Chondrocyte (in vitro differentiated cells): ENCODE data around the gene HOOK2. TPM values are rescaled to one million over a fixed set of nuclear protein-coding genes. Genes with fewer than 3 reads are reported as not detected.

ENCODE experiments used
- DNase-seq: peaks from one replicate; pipeline ENCODE4 v3.0.0; 2021; ENCODE audit warnings: mixed read lengths, low spot score
- H3K27ac Mint-ChIP-seq: one replicate; pipeline ENCODE4 v1.8.0; 2021; ENCODE audit warnings: mild to moderate bottlenecking, moderate library complexity, mixed read lengths; ENCODE audit not compliant: unreplicated experiment
- H3K27me3 Mint-ChIP-seq: 2 replicates; pipeline ENCODE4 v1.8.0; 2021; ENCODE audit warnings: low read depth, mixed read lengths
- H3K36me3 Mint-ChIP-seq: 2 replicates; pipeline ENCODE4 v1.8.0; 2021; ENCODE audit warnings: low read depth, mixed read lengths
- H3K4me1 Mint-ChIP-seq: 2 replicates; pipeline ENCODE4 v1.8.0; 2021; ENCODE audit warnings: low read depth, mild to moderate bottlenecking, mixed read lengths
- H3K4me3 Mint-ChIP-seq: one replicate; pipeline ENCODE4 v1.8.0; 2021; ENCODE audit warnings: mild to moderate bottlenecking, moderate library complexity, mixed read lengths; ENCODE audit not compliant: unreplicated experiment
- H3K9me3 Mint-ChIP-seq: 2 replicates; pipeline ENCODE4 v1.8.0; 2021; ENCODE audit warnings: low read depth, mixed read lengths
- CTCF ChIP-seq: fragments of 200-600 bp; sonication (generic); IDR thresholded peaks from 2 replicates; pipeline ENCODE4 v1.5.0; 2021; ENCODE audit warnings: antibody characterized with exemption, mild to moderate bottlenecking, moderate library complexity
- total RNA-seq: library from RNA; stranded (reverse); gene quantifications from 3 replicates; pipeline ENCODE4 v1.2.1, GENCODE V29; 2021

HOOK2 gene
- total RNA-seq, 1 donor from 2014 or later = 26.8 TPM

GRCh38 chr19:12723641-12724426 lies 51.5 kb downstream of the HOOK2 start, which contains the start of gene TNPO2:
Gene TNPO2, minus strand, starts transcription at chr19:12723932. Its CDS starts 2,955 bp downstream, at chr19:12720977.
- TF ChIP-seq CTCF = no peak
- peak within 1 kb of the TSS; percentile 93 for H3K27ac Mint-ChIP-seq
- H3K9me3 Mint-ChIP-seq = no peaks in the 10 kb centered on the region
- peaks cover 5% of the 10 kb centered on the region for H3K36me3 Mint-ChIP-seq
- DNase-seq = no peak
- H3K27me3 Mint-ChIP-seq = no peaks in the 10 kb centered on the region
- H3K4me3 Mint-ChIP-seq = peak within 1 kb of the TSS; percentile 84
- peaks cover 36% of the 10 kb centered on the region for H3K4me1 Mint-ChIP-seq

DNA sequence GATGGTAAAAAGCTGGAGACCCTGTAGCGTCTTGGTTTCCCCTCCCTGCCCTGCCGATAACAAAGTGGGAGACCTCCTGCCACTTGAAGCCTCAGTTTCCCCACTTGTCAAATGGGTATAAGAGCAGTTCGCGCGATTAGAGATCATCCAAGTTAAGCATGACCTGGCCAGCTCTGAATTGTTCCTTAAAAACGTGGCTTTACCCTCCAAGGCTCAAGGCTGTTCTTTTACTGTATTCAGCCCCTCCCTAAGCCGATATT lies 52.0 kb downstream of the HOOK2 start:
- Mint-ChIP-seq H3K36me3 (peaks cover 5% of the 10 kb centered on the region), H3K4me1 (peaks cover 39% of the 10 kb centered on the region), H3K27me3 (no peaks in the 10 kb centered on the region), H3K27ac (peak overlapping the region; percentile 93), H3K4me3 (peak overlapping the region; percentile 84), H3K9me3 (no peaks in the 10 kb centered on the region)
- no peak for TF ChIP-seq CTCF
- no peak for DNase-seq

- H3K4me1 Mint-ChIP-seq = peaks cover 39% of the 10 kb centered on the region
- H3K27ac Mint-ChIP-seq = peak overlapping the region; percentile 93
- H3K4me3 Mint-ChIP-seq = peak overlapping the region; percentile 84
- no peak for TF ChIP-seq CTCF
- DNase-seq = peak; percentile 98
- H3K27me3 Mint-ChIP-seq = no peaks in the 10 kb centered on the region
- H3K36me3 Mint-ChIP-seq = peaks cover 5% of the 10 kb centered on the region
- no peaks in the 10 kb centered on the region for H3K9me3 Mint-ChIP-seq
Measured at GRCh38 chr19:12722566-12723380, 52.6 kb downstream of the HOOK2 start.

GRCh38 chr19:12721656-12722565 lies 53.4 kb downstream of the HOOK2 start:
- Mint-ChIP-seq H3K4me1 (peaks cover 39% of the 10 kb centered on the region), H3K4me3 (peak overlapping the region; percentile 97), H3K36me3 (peaks cover 5% of the 10 kb centered on the region), H3K27ac (peak overlapping the region; percentile 98), H3K27me3 (no peaks in the 10 kb centered on the region), H3K9me3 (no peaks in the 10 kb centered on the region)
- no peak for TF ChIP-seq CTCF
- no peak for DNase-seq
